ENCODE measurements around the gene ACR. TPM values are rescaled to one million over a fixed set of nuclear protein-coding genes. Genes with fewer than 3 reads are reported as not detected.

Gene ACR
- total RNA-seq, 4 donors from 2014 or later = 0.27 to 1.4 TPM; not detected in 2

GRCh38 chr22:50720301-50721256, 17.4 kb upstream of the ACR start:
- DNase-seq = no peak
- 50 to 65% methylated on average over 29 to 59 of the region's 132 CpGs for WGBS, 2 donors
- Histone ChIP-seq H3K4me1 (no peaks in the 10 kb centered on the region), H3K4me3 (replicated peaks in 1 of 3) (no peak overlapping the region), H3K27ac (no peak overlapping the region), H3K9me3 (no peaks in the 10 kb centered on the region), H3K36me3 (no peaks in the 10 kb centered on the region), H3K27me3 (no peaks in the 10 kb centered on the region)
- intact Hi-C loops (cut with DNase I) = no loop called here
- TF ChIP-seq POLR2A (IDR thresholded peaks at IDR 0.05) = no peak
- TF ChIP-seq CTCF (IDR thresholded peaks at IDR 0.05) = no peak

GRCh38 chr22:50721257-50721844, 16.7 kb upstream of the ACR start:
- no peak overlapping the region for H3K27ac ChIP-seq
- no peaks in the 10 kb centered on the region for H3K4me1 ChIP-seq
- no peaks in the 10 kb centered on the region for H3K27me3 ChIP-seq
- TF ChIP-seq POLR2A (IDR thresholded peaks at IDR 0.05) = no peak
- no peak for TF ChIP-seq CTCF (IDR thresholded peaks at IDR 0.05)
- DNase-seq = no peak
- intact Hi-C loops (cut with DNase I) = no loop called here
- no peak overlapping the region for H3K4me3 ChIP-seq (replicated peaks in 1 of 3)
- H3K9me3 ChIP-seq = no peaks in the 10 kb centered on the region
- 83 to 88% methylated on average over 9 to 13 of the region's 32 CpGs for WGBS, 2 donors
- H3K36me3 ChIP-seq = no peaks in the 10 kb centered on the region

- TF ChIP-seq POLR2A (IDR thresholded peaks at IDR 0.05) = no peak
- no peak for TF ChIP-seq CTCF (IDR thresholded peaks at IDR 0.05)
- no peak for DNase-seq
- Histone ChIP-seq H3K4me1 (no peaks in the 10 kb centered on the region), H3K36me3 (no peaks in the 10 kb centered on the region), H3K27ac (no peak overlapping the region), H3K4me3 (replicated peaks in 1 of 3) (no peak overlapping the region), H3K9me3 (no peaks in the 10 kb centered on the region), H3K27me3 (no peaks in the 10 kb centered on the region)
- intact Hi-C loops (cut with DNase I) = no loop called here
- 88 to 93% methylated on average over 14 to 33 of the region's 33 CpGs for WGBS, 2 donors
Observed at GRCh38 chr22:50722048-50722701, 15.8 kb upstream of the ACR start.

GRCh38 chr22:50722716-50723428, 15.1 kb upstream of the ACR start:
- H3K9me3 ChIP-seq = no peaks in the 10 kb centered on the region
- no peak overlapping the region for H3K4me3 ChIP-seq (replicated peaks in 1 of 3)
- TF ChIP-seq CTCF (IDR thresholded peaks at IDR 0.05) (no peak), POLR2A (IDR thresholded peaks at IDR 0.05) (no peak)
- WGBS, 2 donors = 89 to 93% methylated on average over 12 of the region's 12 CpGs
- DNase-seq = no peak
- H3K36me3 ChIP-seq = no peaks in the 10 kb centered on the region
- no peak overlapping the region for H3K27ac ChIP-seq
- H3K27me3 ChIP-seq = no peaks in the 10 kb centered on the region
- H3K4me1 ChIP-seq = no peaks in the 10 kb centered on the region
- intact Hi-C loops (cut with DNase I) = no loop called here
